Measurements from ENCODE around the gene CLEC19A.

The CLEC19A gene

GRCh38 chr16:19285431-19285830 is at the start of gene CLEC19A:
Gene CLEC19A (plus strand): TSS chr16:19285731. CDS start chr16:19285852, 121 bp downstream.
- DNase-seq, result no peak

DNA sequence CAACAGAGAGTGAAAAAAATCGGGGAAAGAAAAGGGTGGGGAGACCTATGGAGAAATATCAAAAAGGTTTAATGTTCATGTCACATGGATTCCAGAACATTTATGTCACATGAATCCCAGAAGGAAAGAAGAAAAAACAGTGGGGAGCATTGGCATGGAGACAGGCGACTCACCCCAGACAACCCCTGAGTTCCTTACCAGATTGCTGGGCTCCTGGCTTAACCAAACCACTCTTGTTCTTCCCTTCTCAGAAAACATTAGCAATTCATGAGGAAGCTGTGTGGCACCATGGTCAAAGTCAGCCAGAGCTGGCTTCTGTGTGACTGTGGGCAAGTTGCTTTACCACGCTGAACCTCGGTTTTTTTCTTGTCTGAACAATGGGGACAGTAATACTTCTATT is 49.6 kb upstream of the CLEC19A start:
- DNase-seq, result no peak

GRCh38 chr16:19236561-19237209 is 48.8 kb upstream of the CLEC19A start:
- DNase-seq, result no peak

GRCh38 chr16:19238406-19238805 is 47.1 kb upstream of the CLEC19A start:
- no peak for DNase-seq

- DNase-seq, result no peak
These were observed 45.9 kb upstream of the CLEC19A start for GRCh38 chr16:19239511-19240155.

DNA sequence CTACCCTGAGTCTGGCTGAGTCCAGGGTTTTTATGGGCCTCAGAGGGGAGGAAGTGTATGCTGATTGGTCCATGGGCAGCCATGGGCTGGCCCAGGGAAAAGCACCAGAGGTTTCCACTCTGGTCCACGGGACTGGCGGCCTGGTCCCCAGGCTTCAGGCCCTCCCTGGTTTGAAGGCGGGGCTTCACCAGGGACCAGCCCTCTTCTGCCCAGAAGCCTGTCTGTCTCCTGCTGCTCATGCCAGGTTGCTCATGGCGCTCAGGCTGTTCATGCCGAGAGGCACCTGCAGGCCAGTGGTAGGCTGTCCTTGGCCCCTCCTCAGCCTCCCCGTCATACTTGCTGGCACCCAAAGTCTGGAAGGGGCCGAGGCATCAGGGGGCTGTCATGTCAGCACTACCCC is 45.0 kb upstream of the CLEC19A start:
- DNase-seq, result no peak

DNA sequence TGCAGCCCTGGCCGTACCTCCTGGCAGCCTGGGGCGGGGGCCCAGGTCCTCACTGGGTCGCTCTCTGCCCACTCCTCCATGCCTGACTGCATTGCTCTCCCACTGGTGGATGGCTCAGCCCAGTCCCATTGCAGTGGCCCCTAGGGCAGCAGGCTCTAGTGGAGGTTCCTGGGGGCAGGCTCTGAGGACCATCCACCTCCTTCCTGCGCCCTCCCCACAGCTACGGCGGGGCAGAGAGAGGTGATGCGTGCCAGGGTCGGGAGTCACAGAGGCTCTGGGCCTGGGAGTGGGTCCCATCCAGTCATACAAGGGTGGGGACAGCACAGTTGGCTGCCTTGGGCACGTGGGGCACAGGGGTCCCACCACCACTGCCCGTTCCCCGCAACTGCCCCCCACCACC is 44.0 kb upstream of the CLEC19A start:
- DNase-seq, result no peak

GRCh38 chr16:19242186-19242585 is 43.3 kb upstream of the CLEC19A start:
- no peak for DNase-seq

DNA sequence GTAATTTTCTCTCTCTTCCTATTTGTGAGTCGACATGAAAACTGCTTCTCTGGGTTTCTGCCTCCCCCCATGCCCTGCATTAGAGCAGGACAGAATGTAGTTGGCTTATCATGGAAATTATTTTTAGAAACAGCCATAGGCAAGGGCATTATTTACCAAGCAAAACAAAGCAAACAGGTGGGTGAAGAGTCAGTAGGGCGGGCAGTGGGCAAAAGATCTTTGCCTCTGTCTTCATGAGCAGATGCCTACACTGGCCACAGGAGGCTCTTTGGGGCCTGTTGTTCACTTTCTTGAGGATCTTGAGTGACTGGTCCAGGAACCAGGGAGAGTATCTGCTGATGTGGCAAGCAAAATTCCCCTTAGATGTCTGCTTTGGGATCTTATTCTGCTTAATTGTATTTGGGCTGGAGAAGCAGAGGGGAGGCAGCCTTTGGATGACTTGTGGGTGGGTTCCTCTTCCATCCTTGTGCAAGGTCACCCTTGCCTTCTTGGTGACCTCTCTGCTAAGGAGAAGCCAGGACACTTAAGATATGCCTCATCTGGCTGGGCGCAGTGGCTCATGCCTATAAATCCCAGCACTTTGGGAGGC is 42.5 kb upstream of the CLEC19A start:
- DNase-seq, result no peak

DNA sequence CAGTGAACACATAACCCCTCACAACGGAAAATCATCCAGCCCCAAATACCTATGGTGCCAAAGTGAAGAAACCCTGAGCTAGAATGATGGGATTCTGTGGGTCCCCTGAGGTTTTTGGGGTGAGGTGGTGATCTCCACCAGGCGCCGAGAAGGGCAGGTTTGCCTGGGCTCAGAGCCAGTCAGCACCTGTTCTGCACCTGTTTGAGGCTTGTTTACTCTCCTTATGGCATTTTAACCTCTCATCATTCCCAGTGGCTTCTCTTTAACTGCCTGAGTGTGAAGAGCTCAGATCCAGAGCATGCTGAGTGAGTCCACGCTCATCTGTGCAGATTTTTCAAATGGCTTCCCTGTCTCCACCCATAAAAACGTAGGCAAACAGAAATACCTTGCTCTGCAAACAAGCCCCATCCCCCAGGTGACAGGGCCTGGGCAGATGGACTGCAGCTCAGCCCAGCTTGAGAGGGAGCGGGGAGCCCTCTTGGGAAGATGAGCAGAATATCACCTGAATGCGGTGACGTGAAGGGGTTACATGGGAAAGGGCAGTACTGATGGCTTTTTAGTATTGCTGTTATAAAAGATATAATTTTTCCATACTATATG is 40.1 kb upstream of the CLEC19A start:
- no peak for DNase-seq

DNA sequence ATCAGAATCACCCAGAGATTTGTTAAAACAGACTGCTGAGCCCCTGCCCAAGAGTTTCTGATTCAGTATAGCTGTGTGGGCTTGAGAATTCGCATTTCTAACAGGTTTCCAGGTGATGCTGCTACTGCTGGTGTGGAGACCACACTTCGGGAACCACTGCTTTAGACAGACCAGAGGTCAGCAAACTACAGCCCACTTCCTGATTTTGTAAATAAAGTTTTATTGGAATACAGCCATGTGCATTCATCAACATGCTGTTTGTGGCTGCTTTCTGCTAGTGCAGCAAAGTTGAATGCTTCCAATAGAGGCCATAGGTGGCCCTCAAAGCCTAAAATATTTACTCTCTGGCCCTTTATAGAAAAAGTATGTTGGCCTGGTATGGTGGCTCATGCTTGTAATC is 32.6 kb upstream of the CLEC19A start:
- DNase-seq, result no peak

DNA sequence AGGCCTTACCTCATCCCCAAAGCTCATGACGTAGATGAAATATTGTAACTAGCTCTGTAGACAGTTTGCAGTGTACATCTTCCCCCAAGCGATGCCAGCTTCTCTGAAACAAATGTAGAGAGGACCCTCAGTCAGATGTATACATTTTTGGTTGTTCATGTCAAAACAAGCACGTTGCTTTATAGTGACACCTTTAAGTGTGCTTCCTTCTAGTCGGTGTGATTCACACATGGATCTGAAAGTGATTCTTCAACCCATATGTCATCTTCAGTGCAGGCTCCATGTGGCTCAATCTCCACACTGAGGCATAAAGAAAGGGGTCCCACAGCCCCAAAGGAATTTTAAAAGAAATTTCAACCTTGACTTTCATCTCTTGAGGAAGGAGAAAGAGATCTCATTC is 30.9 kb upstream of the CLEC19A start:
- DNase-seq, result no peak

DNA sequence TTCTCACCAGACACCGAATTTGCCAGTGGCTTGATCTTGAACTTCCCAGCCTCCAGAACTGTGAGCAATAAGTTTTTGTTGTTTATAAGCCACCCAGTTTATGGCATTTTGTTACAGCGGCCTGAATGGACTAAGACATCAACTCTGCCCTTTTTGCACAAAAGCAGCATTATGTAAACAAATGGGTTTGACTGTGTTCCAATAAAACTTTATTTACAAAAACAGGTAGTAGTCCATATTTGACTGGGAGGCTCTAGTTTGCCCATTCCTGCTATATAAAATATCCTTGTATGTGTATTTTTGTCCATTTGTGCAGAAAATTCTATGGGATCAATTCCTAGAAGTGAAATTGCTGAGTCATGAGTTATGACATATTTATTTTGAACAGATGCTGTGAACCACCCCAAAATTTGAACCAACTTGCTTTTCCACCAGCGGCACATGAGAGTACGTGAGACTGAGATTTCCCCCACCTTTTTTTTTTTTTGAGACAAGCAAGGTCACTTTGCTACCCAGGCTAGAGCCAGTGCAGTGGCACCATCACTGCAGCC is 21.3 kb upstream of the CLEC19A start:
- DNase-seq, result no peak

GRCh38 chr16:19265380-19265930 is 20.1 kb upstream of the CLEC19A start:
- peak; percentile 34 for DNase-seq

DNA sequence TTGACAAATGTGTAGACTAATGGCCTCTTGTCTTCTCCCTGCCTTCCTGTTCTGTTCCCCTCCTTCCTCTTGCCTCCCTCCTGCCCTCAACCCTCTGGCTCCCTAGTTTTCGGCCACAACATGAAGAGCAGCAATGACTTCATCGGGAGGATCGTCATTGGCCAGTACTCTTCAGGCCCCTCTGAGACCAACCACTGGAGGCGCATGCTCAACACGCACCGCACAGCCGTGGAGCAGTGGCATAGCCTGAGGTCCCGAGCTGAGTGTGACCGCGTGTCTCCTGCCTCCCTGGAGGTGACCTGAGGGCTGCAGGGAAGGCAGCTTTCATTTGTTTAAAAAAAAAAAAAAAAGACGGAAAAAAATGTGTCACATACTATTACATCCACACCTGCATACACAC is 18.8 kb upstream of the CLEC19A start:
- DNase-seq, result no peak

DNA sequence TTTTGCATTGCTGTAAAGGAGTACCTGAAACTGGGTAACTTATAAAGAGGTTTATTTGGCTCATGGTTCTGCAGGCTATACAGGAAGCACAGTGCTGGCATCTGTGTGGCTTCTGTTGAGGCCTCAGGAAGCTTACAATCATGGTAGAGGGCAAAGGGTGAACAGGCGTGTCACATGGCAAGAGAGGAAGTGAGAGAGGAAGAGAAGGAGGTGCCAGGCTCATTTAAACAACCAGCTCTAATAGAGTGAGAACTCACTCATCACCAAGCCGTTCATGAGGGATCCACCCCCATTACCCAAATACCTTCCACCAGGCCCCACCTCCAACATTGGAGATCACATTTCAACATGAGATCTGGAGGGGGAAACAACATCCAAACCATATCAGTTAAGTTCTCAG is 16.4 kb upstream of the CLEC19A start:
- DNase-seq, result no peak

DNA sequence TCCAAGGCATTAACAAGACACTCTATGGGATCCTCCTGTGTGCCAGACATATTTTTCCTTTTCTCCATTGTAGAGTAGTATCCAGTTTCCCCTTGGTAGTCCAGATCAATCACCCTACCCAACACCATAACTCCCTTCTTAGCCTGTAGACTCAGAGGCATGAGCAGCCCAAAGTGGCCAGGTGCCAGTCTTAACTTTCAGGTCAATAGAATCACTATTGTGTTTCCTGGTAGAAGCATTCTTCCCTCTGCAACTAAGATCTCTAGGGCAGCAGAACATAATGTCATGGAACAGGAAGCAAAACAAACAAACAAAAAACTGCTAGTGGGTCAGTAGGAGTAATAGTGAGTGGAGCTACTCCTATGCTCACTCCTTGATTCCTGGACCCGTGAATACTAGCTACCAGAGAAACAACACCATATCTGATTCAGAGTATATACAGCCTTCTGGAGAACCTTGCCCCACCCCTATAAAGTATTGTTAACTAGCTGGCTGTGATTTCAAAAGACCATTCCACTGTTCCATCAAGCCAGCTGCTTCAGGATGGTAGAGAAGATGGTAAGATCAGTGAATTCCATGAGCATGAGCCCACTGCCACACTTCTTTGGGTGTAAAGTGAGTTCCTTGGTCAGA is 11.2 kb upstream of the CLEC19A start:
- no peak for DNase-seq

DNA sequence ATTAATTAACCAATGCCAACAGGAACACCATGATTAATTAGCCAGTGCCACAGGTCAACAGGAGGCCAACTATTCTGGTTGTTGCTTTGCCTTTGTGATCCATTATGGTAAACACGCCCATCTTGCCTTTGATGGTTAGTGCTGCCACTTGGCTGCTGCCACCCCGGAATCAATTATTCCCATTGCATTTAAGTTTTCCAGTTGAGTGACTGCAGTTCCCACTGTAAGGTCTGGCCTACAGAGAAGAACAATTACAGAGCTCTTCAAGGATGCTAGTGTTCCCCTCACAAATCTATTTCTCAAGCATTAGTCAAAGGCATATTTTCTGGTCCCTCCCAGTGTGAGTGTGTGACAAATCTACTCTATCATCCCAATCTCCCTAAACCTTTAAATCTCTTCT is 7.1 kb upstream of the CLEC19A start:
- no peak for DNase-seq

- DNase-seq, result no peak
These were observed 4.3 kb upstream of the CLEC19A start for GRCh38 chr16:19281246-19281645.

- DNase-seq, result no peak
These were observed 3.4 kb upstream of the CLEC19A start for GRCh38 chr16:19282101-19282500.

GRCh38 chr16:19283637-19284036 is 1.9 kb upstream of the CLEC19A start:
- peak; percentile 5 for DNase-seq

- no peak for DNase-seq
These were observed 1.3 kb upstream of the CLEC19A start for GRCh38 chr16:19284207-19284606.

- no peak for DNase-seq
These were observed 1.3 kb downstream of the CLEC19A start for GRCh38 chr16:19286827-19287226.
